Fibroblast of lung (primary cell): Measurements from ENCODE around the gene KRT8.

ENCODE experiments used
- CTCF ChIP-seq, 2 donors: IDR thresholded peaks in 1 of 2; conservative IDR thresholded peaks in 1 of 2; 1 replicate in 1 of 2; 2 replicates in 1 of 2; pipeline ENCODE4 v1.5.1; 2011 to 2012; ENCODE audit warnings: low read length in 2 of 2, control low read depth in 1 of 2, inconsistent platforms in 1 of 2, low read depth in 1 of 2, mild to moderate bottlenecking in 1 of 2
- EZH2 ChIP-seq: IDR thresholded peaks from 2 replicates; pipeline ENCODE4 v1.5.1; 2012; ENCODE audit warnings: low read length, control low read depth, mild to moderate bottlenecking; ENCODE audit errors: missing control alignments

- no peak for TF ChIP-seq CTCF (conservative IDR thresholded peaks at IDR 0.05 in 1 of 2, IDR thresholded peaks at IDR 0.05 in 1 of 2; ENCODE audit: low read depth in 1 of 2, low read length in 2 of 2)
- no peak for TF ChIP-seq EZH2
These were observed 1.3 kb upstream of the KRT8 start for GRCh38 chr12:52906191-52906601.
